HUDEP-2 (cell line): ENCODE data around the gene SNX6.
"Not testable (repeated sequence)": the region's sequence is repeated elsewhere in the genome, so short reads cannot be mapped to it uniquely, and the experiment has no call there.

Experiments used
- DNase-seq, 76 experiments: peaks; one replicate each; lab custom pipeline; 2025; ENCODE audit not compliant: unreplicated experiment in 76 of 76; lab: John Stamatoyannopoulos, UW

Gene SNX6

DNA sequence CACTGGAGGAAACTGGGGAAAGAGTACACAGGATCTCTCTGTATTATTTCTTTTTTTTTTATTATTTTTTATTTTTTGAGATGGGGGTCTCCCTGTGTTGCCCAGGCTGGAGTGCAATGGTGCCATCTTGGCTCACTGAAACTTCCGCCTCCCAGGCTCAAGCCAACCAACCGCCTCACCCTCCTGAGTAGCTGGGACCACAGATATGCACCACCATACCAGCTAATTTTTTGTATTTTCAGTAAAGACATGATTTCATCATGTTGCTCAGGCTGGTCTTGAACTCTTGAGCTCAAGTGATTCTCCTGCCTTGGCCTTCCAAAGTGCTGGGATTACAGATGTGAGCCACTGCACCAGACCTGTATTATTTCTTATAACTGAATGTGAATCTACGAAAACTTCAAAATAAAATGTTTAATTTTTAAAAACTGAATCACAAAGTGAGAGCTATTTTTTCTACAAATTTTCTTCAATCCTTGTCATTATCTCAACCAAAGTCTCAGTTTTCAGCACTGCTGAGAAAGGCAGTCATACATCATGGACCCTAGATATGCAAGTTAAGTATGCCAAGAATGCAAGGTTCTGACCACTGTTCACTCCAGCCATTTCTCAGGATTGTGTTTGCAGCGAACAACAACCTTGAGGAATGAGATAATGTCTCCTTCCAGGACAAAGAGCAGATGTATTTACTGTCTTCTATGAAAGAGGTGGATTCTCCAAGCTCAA is 92.8 kb downstream of the SNX6 start:
- DNase-seq, result no peak

DNA sequence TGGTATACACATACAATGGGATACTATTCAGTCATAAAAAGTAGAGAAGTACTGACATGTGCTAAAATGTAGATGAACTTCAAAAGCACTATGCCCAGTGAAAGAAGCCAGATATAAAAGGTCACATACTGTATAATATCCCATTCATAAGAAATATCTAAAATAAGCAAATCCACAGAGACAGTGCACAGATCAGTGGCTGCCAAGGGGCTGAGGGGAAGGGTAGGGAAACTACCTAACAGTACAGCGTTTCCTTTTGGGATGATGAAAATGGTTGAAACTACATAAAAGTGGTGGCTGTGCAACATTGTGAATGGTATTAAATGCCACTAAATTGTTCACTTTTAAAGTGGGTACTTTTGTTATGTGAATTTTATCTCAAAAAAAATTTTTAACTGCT is 102.4 kb downstream of the SNX6 start:
- no peak for DNase-seq

GRCh38 chr14:34524216-34524615 is 105.7 kb downstream of the SNX6 start:
- not testable (repeated sequence) for DNase-seq

DNA sequence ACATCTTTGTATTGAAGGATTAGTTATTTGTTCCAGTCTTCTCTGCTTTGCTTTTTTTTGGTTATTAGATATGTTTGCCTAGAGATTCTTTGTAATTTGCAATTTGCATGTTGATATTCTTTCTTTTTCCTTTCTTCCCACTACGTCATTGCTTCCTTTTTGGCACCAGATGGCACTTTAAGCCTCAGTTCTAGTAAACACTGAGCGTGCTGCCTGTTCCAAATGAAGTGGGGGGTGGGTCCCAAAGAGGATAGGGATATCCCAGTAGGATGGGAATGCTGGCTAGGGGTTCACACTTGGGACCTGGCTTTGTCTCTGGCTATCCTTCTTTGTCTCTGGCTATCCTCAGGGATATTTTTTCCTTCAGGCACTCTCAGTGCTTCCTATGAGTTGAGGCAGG is 107.5 kb downstream of the SNX6 start:
- no peak for DNase-seq

DNA sequence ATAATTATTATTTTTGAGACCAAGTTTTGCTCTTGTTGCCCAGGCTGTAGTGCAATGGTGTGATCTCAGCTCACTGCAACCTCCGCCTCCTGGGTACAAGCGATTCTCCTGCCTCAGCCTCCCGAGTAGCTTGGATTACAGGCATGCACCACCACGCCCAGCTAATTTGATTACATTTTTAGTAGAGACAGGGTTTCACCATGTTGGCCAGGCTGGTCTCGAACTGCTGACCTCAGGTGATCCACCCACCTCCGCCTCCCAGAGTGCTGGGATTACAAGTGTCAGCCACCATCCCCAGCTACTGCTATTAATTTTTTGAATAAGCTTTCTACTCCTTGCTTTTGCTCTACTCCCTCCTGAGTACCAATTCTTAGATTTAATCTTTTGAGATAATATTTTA is 108.9 kb downstream of the SNX6 start:
- DNase-seq, result not testable (repeated sequence)

DNA sequence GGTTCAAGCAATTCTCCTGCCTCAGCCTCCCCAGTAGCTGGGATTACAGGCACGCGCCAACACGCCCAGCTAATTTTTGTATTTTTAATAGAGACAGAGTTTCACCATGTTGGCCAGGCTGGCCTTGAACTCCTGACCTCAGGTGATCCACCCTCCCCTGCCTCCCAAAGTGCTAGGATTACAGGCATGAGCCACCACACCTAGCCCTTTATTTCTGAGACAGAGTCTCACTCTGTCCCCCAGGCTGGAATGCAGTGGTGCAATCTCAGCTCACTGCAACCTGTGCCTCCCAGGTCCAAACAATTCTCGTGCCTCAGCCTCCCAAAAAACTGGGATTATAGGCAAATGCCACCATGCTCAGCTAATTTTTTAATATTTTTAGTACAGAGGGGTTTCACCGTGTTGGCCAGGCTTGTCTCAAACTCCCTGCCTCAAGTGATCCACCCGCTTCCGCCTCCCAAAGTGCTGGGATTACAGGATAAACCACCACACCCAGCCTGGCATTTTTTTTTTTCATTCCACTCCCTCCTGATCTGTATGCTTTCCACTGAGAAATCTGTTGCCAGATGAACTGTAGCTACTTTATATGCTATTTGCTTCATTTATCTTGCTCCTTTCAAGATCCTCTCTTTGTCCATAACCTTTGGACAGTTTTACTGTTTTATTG is 109.5 kb downstream of the SNX6 start:
- DNase-seq, result not testable (repeated sequence)
